Osteoblast (primary cell): ENCODE results near the gene DNAH10. TPM values are rescaled to one million over a fixed set of nuclear protein-coding genes. Genes with fewer than 3 reads are reported as not detected.

ENCODE experiments used
- DNase-seq: peaks from one replicate; pipeline ENCODE4 v3.0.0; 2011; ENCODE audit warnings: low spot score, mixed read lengths; ENCODE audit not compliant: insufficient read length; ENCODE audit errors: missing footprints
- H2AFZ ChIP-seq: 2 replicates; pipeline ENCODE4 v1.6.0; 2011; ENCODE audit warnings: mild to moderate bottlenecking, low read length
- H3K27ac ChIP-seq: 2 replicates; pipeline ENCODE4 v1.5.1; 2011; ENCODE audit warnings: mild to moderate bottlenecking, low read depth, low read length, moderate library complexity
- H3K27me3 ChIP-seq: 2 replicates; pipeline ENCODE4 v1.6.0; 2012; ENCODE audit warnings: mild to moderate bottlenecking, control low read depth, inconsistent platforms, low read length, moderate library complexity; ENCODE audit not compliant: insufficient read depth
- H3K36me3 ChIP-seq: 2 replicates; pipeline ENCODE4 v1.5.1; 2011; ENCODE audit warnings: mild to moderate bottlenecking, low read length, control low read depth, moderate library complexity; ENCODE audit not compliant: insufficient read depth
- H3K4me1 ChIP-seq: 2 replicates; pipeline ENCODE4 v1.5.1; 2011; ENCODE audit warnings: mild to moderate bottlenecking, low read length, control low read depth, moderate library complexity; ENCODE audit not compliant: insufficient read depth
- H3K4me2 ChIP-seq: 2 replicates; pipeline ENCODE4 v1.6.0; 2011; ENCODE audit warnings: mild to moderate bottlenecking, low read length; ENCODE audit not compliant: insufficient read depth
- H3K4me3 ChIP-seq: fragments of 200-600 bp; sonication (generic); 3 replicates; pipeline ENCODE4 v1.5.1; 2012; ENCODE audit warnings: mild to moderate bottlenecking, low read length, inconsistent platforms; ENCODE audit not compliant: insufficient read depth
- H3K79me2 ChIP-seq: 2 replicates; pipeline ENCODE4 v1.6.0; 2012; ENCODE audit warnings: mild to moderate bottlenecking, low read length, control low read depth, inconsistent platforms; ENCODE audit not compliant: insufficient read depth
- H3K9me3 ChIP-seq: 2 replicates; pipeline ENCODE4 v1.5.1; 2011; ENCODE audit warnings: low read depth, low read length, control low read depth
- H4K20me1 ChIP-seq: 2 replicates; pipeline ENCODE4 v1.6.0; 2012; ENCODE audit warnings: mild to moderate bottlenecking, low read length, control low read depth; ENCODE audit not compliant: insufficient read depth
- total RNA-seq: library from RNA; depleted of rRNA; stranded (reverse); fragments of >200 nt; gene quantifications from 2 replicates; pipeline ENCODE4 v1.2.3, GENCODE V29; 2012
- TF ChIP-seq, protein P1 (sequence below): IDR thresholded peaks from 2 replicates; pipeline ENCODE4 v1.5.1; 2011; ENCODE audit warnings: mild to moderate bottlenecking, low read depth, low read length, moderate library complexity; ENCODE audit errors: extremely low read depth

Gene DNAH10
- total RNA-seq, 1 donor, result 0.72 TPM

DNA sequence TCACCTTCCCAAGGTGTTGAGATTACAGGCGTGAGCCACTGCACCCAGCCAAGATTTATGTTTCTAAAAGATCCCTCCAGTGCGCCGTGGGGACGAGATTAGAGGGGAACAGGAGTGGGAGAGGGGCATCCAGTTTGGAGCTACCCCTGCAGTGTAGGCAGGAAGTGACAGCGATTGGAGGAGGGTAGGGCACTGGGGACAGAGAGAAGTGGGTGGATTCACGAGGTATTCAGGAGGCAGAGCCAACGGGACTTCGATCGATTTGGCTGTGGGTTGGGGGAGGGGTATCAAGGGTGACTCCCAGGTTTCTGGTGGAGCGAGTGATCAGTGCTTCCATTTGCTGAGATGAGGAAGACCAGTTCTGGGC, 128.4 kb downstream of the DNAH10 start:
- H3K27ac ChIP-seq, result no peak overlapping the region
- DNase-seq, result no peak
- no peaks in the 10 kb centered on the region for H3K79me2 ChIP-seq
- no peaks in the 10 kb centered on the region for H3K4me1 ChIP-seq
- H3K36me3 ChIP-seq, result no peaks in the 10 kb centered on the region
- TF ChIP-seq, protein P1, sequence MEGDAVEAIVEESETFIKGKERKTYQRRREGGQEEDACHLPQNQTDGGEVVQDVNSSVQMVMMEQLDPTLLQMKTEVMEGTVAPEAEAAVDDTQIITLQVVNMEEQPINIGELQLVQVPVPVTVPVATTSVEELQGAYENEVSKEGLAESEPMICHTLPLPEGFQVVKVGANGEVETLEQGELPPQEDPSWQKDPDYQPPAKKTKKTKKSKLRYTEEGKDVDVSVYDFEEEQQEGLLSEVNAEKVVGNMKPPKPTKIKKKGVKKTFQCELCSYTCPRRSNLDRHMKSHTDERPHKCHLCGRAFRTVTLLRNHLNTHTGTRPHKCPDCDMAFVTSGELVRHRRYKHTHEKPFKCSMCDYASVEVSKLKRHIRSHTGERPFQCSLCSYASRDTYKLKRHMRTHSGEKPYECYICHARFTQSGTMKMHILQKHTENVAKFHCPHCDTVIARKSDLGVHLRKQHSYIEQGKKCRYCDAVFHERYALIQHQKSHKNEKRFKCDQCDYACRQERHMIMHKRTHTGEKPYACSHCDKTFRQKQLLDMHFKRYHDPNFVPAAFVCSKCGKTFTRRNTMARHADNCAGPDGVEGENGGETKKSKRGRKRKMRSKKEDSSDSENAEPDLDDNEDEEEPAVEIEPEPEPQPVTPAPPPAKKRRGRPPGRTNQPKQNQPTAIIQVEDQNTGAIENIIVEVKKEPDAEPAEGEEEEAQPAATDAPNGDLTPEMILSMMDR, result no peak
- H3K9me3 ChIP-seq, result no peaks in the 10 kb centered on the region
- peaks cover 28% of the 10 kb centered on the region for H3K27me3 ChIP-seq
- H3K4me3 ChIP-seq, result no peak overlapping the region
- no peaks in the 10 kb centered on the region for H4K20me1 ChIP-seq
- no peak overlapping the region for H2AFZ ChIP-seq
- H3K4me2 ChIP-seq, result no peak overlapping the region

DNA sequence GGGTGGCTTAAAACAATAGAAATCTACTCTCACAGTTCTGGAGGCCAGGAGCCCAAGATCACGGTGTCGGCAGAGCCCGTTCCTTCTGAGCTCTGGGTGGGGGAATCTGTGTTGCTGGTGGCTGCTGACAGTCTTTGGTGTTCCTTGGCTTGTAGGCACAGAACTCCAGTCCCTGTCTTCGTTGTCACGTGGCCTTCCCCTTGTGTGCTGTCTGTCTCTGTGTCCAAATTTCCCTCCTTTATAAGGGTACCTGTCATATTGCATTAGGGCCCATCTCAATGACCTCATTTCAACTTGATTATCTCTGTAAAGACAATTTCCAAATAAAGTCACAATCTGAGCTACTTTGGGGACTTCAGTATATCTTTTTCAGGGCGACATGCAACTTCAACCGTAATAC, 128.9 kb downstream of the DNAH10 start:
- TF ChIP-seq, protein P1, result no peak
- no peaks in the 10 kb centered on the region for H3K79me2 ChIP-seq
- no peak for DNase-seq
- no peak overlapping the region for H3K4me2 ChIP-seq
- H3K9me3 ChIP-seq, result no peaks in the 10 kb centered on the region
- H3K4me3 ChIP-seq, result no peak overlapping the region
- no peaks in the 10 kb centered on the region for H3K36me3 ChIP-seq
- H4K20me1 ChIP-seq, result no peaks in the 10 kb centered on the region
- H3K27me3 ChIP-seq, result peaks cover 28% of the 10 kb centered on the region
- H3K27ac ChIP-seq, result no peak overlapping the region
- no peak overlapping the region for H2AFZ ChIP-seq
- H3K4me1 ChIP-seq, result no peaks in the 10 kb centered on the region

GRCh38 chr12:123891516-123892179, 129.5 kb downstream of the DNAH10 start:
- Histone ChIP-seq H3K27ac (no peak overlapping the region), H3K27me3 (peaks cover 25% of the 10 kb centered on the region), H3K36me3 (no peaks in the 10 kb centered on the region), H4K20me1 (no peaks in the 10 kb centered on the region), H3K9me3 (no peaks in the 10 kb centered on the region), H3K4me2 (no peak overlapping the region), H3K4me3 (no peak overlapping the region), H3K4me1 (no peaks in the 10 kb centered on the region), H3K79me2 (no peaks in the 10 kb centered on the region), H2AFZ (no peak overlapping the region)
- DNase-seq, result no peak
- TF ChIP-seq, protein P1, result no peak

DNA sequence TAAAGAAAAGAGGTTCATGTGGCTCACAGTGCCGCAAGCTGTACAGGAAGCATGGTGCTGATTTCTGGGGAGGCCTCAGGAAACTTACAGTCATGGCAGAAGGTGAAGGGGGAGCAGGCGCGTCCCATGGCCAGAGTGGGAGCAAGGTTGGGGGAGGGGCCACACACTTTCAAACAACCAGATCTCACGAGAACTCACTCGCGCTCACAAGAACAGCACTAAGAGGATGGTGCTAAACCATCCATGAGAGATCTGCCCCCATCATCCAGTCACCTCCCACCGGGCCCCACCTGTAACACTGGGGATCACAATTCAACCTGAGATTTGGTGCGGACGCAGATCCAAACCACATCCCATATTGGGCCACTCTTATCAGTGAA, 130.1 kb downstream of the DNAH10 start:
- H4K20me1 ChIP-seq, result no peaks in the 10 kb centered on the region
- TF ChIP-seq, protein P1, result no peak
- no peak overlapping the region for H3K4me2 ChIP-seq
- H3K27me3 ChIP-seq, result peaks cover 20% of the 10 kb centered on the region
- H3K27ac ChIP-seq, result no peak overlapping the region
- no peaks in the 10 kb centered on the region for H3K9me3 ChIP-seq
- H3K4me3 ChIP-seq, result no peak overlapping the region
- no peak for DNase-seq
- no peaks in the 10 kb centered on the region for H3K79me2 ChIP-seq
- peaks cover 5% of the 10 kb centered on the region for H3K4me1 ChIP-seq
- no peaks in the 10 kb centered on the region for H3K36me3 ChIP-seq
- H2AFZ ChIP-seq, result no peak overlapping the region
